Measurements from ENCODE around the gene TXNRD1. TPM values are rescaled to one million over a fixed set of nuclear protein-coding genes. Genes with fewer than 3 reads are reported as not detected.

The TXNRD1 gene
- total and polyA plus RNA-seq, 2 of the 8 experiments (the other 6 are each of a cell fraction or from before 2014, with no cell fraction given): 56.8 to 127 TPM

DNA sequence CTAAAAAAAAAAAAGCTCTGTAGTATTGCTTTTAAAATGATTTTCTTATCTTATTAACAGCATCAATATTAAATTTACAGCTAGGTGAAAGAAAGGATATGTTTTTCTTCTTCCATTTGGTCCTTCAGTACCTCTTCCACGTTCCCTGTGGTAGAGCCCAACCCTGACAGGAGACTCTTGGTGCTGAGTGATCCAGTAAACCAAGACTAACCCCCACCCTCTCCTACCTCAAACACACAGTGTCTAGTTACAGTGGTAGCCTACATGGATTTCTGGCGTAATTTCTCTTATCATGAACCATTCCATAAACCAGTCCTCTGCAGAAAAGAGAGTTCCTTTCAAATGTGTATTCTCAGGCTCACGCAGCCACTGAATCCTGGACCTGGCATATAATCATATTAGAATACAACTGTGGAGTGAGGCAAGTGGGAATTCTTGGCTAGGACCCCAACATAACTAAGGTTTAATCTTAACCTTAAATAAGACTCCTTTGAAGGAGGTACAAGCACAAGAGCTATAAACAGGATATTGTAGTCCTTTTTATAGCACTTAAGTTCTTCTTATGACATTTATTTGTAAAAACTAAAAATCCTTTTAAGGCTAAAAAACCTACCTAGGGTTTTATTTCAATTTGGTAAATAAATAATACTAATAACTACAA lies 27.1 kb downstream of the TXNRD1 start (continued):
- TF ChIP-seq ASH2L (IDR thresholded peaks at IDR 0.05; ENCODE audit: low read length) (no peak), SP2 (IDR thresholded peaks at IDR 0.05; ENCODE audit: low read length) (no peak)

Measured in H1 (cell line).